ENCODE data around the gene CEACAM3.

The CEACAM3 gene

GRCh38 chr19:41847351-41848105 is 51.1 kb downstream of the CEACAM3 start:
- no peak for DNase-seq

GRCh38 chr19:41848666-41849065 is 52.3 kb downstream of the CEACAM3 start:
- no peak for DNase-seq

GRCh38 chr19:41849067-41849466 is 52.7 kb downstream of the CEACAM3 start:
- no peak for DNase-seq

- no peak for DNase-seq
Measured at GRCh38 chr19:41850381-41850780, 54.0 kb downstream of the CEACAM3 start.

GRCh38 chr19:41851456-41851855 is 55.1 kb downstream of the CEACAM3 start:
- DNase-seq = no peak

GRCh38 chr19:41853344-41853743 is 57.0 kb downstream of the CEACAM3 start:
- DNase-seq = no peak

GRCh38 chr19:41853768-41854167 is 57.4 kb downstream of the CEACAM3 start:
- DNase-seq = no peak

GRCh38 chr19:41859213-41859617 is 62.8 kb downstream of the CEACAM3 start:
- no peak for DNase-seq

- DNase-seq = peak; percentile 96
Measured at GRCh38 chr19:41859618-41860418, 63.4 kb downstream of the CEACAM3 start, which contains the start of gene RPS19. Gene RPS19 (plus strand): TSS chr19:41860255. CDS start chr19:41860775, 520 bp downstream.

- no peak for DNase-seq
Measured at GRCh38 chr19:41860419-41861115, 64.2 kb downstream of the CEACAM3 start.
